HG03432 (cell line): ENCODE results near the gene EML4.
"Not testable (repeated sequence)": the region's sequence is repeated elsewhere in the genome, so short reads cannot be mapped to it uniquely, and the experiment has no call there.

Experiments
- ATAC-seq: cut with Tn5 transposase; IDR thresholded peaks from one replicate; pipeline ENCODE4 v1.9.1; 2021; ENCODE audit warnings: mild to moderate bottlenecking, moderate library complexity; ENCODE audit not compliant: unreplicated experiment

The EML4 gene

GRCh38 chr2:42342795-42343241, 173.7 kb downstream of the EML4 start:
- no peak for ATAC-seq

GRCh38 chr2:42345986-42346385, 176.8 kb downstream of the EML4 start:
- ATAC-seq, result no peak

DNA sequence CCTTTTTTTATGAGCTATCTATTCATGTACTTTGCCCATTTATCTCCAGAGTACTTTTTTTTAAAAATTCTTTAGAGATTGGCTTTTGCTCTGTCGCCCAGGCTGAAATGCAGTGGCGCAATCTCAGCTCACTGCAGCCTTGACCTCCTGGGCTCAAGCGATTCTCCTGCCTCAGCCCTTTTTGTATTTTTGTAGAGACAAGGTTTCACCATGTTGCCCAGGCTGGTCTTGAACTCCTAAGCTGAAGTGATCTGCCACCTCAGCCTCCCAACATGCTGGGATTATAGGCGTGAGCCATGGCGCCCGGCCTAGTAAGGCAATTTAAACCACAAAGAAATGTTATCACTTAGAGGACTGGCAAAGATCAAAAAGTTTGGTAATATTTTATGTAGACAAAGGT, 177.7 kb downstream of the EML4 start:
- not testable (repeated sequence) for ATAC-seq

DNA sequence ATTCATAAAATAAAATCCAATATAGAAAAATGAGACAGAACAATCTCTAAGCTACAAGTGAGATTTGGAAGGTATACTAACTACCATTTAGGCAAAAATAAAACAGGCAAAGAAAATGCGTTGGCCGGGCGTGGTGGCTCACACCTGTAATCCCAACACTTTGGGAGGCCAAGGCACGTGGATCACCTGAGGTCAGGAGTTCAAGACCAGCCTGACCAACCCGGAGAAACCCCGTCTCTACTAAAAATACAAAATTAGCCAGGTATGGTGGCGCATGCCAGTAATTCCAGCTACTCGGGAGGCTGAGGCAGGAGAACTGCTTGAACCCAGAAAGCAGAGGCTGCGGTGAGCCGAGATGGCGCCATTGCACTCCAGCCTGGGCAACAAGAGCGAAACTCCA, 178.4 kb downstream of the EML4 start:
- not testable (repeated sequence) for ATAC-seq

DNA sequence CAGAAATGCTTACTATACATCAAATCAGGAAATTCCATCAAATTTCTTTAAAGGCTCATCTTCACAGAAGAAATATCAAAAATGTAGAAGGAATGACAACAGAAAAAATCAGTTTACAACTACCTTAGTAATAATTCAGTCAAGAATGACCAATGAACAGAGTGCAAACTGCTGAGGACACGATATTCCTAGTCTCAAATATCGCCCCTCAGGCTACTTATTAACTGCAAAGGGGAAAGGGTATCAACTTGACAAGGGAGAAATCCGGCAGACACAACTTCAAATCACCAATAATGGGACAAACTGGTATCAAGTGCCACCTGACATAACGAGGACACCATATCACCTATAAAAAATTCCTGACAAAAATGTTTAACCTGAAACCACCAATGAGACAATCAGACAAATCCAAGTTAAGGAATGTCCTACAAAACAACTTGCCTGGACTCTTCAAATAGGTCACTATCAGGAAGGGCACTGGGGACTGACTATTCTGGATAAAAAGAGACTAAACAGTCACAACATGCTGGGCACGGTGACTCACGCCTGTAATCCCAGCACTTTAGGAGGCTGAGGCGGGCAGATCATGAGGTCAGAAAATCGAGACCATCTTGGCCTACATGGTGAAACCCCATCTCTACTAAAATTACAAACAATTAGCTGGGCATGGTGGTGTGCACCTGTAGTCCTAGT, 179.1 kb downstream of the EML4 start:
- ATAC-seq, result no peak

DNA sequence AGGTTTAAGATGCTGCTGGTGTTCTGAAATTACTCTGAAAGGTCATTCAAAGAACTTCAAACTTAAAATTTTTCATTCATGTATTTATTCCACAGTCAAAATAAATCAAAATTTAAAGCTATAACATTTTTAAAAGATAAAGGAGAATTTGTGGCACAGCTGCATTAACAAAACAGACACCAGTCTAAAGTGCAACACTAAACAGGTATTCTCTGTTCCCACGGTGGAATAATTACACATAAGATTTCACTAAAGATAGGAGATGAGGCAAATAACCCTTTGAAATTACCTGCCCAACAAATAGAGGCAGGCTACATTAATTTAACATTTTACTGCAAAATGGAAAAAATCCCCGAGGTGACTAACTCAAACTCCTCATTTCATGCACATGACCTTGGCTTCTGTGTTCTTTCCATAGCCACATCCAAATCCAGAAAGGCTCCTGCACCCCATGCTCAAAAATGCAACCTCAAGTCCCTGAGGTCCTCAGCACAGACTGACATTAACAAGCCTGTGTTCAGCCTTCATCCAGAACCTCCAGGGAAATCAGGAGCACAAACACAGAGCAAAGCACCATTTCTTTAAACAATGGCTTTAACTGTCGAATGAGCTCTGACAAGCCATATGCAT, 181.4 kb downstream of the EML4 start:
- no peak for ATAC-seq

GRCh38 chr2:42351864-42352263, 182.7 kb downstream of the EML4 start:
- no peak for ATAC-seq

DNA sequence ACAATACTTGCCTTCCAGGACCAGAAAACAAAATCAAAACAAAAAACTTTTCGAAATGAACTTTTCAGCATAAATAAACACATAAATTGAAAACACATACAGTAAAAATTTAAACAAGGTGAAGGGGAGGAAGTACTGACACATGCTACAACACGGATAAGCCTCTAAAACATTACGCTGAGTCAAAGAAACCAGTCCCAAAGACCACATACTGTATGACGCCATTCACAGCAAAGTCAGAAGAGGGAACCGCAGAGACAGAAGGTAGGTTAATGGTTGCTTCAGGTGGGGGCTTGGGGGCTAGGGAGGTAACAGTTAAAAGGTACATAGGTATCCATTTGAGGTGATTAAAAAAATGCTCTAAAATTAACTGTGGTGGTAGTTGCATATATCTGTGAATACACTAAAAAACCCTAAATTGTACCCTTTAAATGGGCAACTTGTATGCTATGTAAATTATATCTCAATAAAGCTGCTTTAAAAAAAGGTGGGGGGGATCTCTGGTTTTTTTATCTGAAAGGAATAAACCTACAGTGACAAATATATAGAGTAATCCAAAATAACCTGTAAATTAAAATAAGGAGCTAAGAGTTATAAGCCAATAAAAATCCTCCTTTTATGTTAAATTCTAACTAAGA, 184.8 kb downstream of the EML4 start:
- ATAC-seq, result no peak

GRCh38 chr2:42359304-42359964, 190.3 kb downstream of the EML4 start:
- no peak for ATAC-seq

DNA sequence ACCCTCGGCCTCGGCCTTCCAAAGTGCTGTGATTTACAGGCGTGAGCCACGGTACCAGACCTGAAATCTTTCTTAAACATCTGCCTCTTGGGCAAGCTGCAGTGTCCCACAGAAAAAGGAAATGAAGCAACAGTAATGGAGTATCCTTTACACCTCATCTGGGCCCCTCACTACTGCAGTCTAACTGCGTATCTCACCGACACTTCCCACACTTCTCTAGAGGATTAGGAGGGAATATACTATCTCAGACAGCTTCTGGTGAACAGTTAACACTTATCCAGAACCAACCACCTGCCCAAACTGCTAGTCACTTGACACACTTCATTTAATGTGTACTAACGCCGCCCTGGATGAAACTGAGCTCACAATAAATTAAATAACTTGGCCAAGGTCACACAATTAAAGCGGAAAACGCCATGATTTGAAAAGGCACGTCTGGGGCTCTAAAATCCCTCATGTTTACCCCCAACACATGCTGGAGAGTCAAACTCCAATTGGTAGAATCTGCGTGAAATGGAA, 190.9 kb downstream of the EML4 start:
- no peak for ATAC-seq

GRCh38 chr2:42360493-42360889, 191.3 kb downstream of the EML4 start:
- no peak for ATAC-seq

DNA sequence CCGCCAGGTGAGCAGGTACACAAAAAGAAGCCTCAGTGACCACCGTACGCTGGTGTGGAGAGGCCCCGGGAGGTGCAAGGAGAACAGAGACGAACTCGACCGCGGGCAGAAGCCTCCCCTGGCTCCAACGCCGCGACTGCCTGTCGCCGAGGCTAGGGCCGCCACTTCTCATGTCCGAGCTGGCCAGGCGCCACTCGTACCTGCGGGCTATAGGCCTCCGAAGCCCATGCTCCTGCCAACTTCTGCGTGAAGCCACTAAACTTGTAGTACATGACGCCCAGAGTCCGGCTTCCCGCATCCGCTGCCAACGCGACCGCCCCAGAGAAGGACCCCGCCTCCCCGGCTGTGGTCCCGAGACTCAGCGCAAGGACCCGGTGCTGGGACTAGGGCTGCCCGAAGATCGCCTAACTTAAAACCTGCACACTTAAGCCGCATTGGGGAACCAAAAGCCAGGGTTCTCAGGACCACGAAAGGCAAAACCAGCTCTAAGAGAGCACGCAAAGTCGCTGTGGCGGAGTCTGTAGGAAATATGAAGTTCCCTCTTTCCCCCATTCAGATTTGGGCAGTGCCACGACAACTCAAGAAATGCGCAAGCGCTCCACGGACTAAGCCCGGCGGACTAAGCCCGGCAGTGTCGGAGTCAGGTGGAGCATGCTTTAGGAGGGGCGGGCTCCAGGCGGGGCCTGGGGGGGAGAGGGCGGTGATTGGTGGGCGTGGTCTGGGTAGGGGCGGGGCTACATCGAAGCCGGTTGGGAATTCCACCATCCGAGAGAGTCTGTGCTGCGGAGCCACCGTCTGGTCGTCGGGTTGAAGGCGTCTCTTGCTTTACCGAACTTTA, 192.0 kb downstream of the EML4 start, which contains the start of gene COX7A2L:
TSS of gene COX7A2L (minus strand) at position 328 of the 838 bp plus-strand sequence. CDS start at position 272, 56 bp downstream.
- peak; percentile 92 for ATAC-seq

GRCh38 chr2:42361728-42362283, 192.7 kb downstream of the EML4 start:
- no peak for ATAC-seq

- no peak for ATAC-seq
Observed at GRCh38 chr2:42363413-42363812, 194.3 kb downstream of the EML4 start.

GRCh38 chr2:42364658-42365057, 195.5 kb downstream of the EML4 start:
- ATAC-seq, result no peak

- ATAC-seq, result no peak
Observed at GRCh38 chr2:42366411-42366810, 197.3 kb downstream of the EML4 start.

- no peak for ATAC-seq
Observed at GRCh38 chr2:42367835-42368234, 198.7 kb downstream of the EML4 start.

DNA sequence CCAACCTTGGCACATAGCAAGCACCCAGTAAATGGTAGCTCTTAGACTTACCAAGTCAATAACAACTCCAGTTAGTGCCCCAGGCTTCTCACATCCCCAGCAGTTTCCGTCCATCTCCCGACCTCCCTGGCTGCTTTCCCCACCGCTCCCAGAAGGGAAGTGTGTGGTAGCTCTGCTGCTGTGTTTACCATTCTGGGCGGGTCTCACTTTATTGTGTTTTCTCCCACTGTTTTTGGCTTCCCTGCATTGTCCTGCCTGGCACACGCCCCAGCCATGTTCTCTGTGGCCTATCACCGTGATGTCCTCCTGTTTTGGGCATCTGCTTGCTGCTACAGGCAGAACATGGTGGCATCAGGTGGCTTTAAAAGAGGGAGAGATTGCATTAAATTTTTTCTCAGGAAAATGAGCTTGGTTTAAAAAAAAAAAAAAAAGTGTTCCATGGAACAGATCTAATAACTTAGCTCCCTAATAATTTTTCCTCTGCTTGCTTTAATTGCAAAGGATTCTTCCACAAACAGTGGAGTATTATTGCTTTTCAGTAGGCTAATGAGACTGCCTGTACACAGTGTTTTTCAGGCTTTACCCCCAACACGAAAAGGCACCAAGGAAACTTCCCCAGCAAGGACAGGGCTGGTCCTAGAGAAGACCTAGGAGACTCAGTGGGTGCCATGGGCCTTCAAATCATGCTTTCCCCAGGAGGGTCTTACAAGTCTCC, 199.8 kb downstream of the EML4 start:
- ATAC-seq, result no peak

GRCh38 chr2:42369532-42370229, 200.5 kb downstream of the EML4 start:
- no peak for ATAC-seq
